ENCODE measurements around the gene ST7. TPM values are rescaled to one million over a fixed set of nuclear protein-coding genes. Genes with fewer than 3 reads are reported as not detected.

ST7 gene
- total and polyA plus RNA-seq, 2 of the 13 experiments (the other 11 are each of a cell fraction or from before 2014, with no cell fraction given): 17.3 to 23.5 TPM

DNA sequence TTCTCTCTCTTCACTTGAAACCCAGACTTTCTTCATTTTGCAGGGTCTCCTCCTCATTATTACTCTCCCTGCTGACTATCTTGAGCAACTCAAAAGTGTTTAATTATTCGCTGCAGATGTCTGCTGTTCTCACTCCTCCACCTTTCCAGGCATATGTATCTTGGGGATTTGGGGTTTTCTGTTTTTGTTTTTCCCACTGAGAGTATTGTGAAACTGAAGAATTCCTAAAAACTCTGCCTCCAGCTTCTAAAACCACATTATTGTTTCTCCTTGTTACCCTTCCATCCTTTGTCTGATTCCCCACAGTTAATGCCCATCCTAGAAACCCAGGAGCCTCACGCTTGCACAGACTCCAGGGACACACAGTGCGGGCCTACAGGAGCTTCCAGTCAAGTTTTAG lies 318.3 kb downstream of the ST7 start:
- Histone ChIP-seq H4K20me1 (ENCODE audit: insufficient read depth, low read length) (no peaks in the 10 kb centered on the region), H3K4me2 (ENCODE audit: low read depth, low read length) (no peak overlapping the region), H3K9me3 (ENCODE audit: low read length) (no peaks in the 10 kb centered on the region), H3K4me3 (replicated peaks in 1 of 3; ENCODE audit: insufficient read depth in 1 of 3, low read depth in 2 of 3, low read length in 3 of 3) (no peak overlapping the region), H3K36me3 (replicated peaks in 1 of 2; ENCODE audit: control insufficient read depth in 1 of 2, insufficient read depth in 2 of 2, low read length in 2 of 2) (no peaks in the 10 kb centered on the region), H2AFZ (ENCODE audit: low read length) (no peak overlapping the region), H3K9ac (ENCODE audit: insufficient read depth, low read depth, low read length) (no peak overlapping the region), H3K4me1 (ENCODE audit: insufficient read depth, low read length) (no peaks in the 10 kb centered on the region), H3K27ac (ENCODE audit: extremely low read length, insufficient read depth, low read length) (no peak overlapping the region), H3K79me2 (ENCODE audit: insufficient read depth, low read length) (no peaks in the 10 kb centered on the region), H3K27me3 (ENCODE audit: control insufficient read depth in 1 of 2, insufficient read depth in 2 of 2, low read length in 2 of 2) (peaks cover 0 to 50% of the 10 kb centered on the region in 2 experiments; a peak in 4 of 5 replicates)
- in situ Hi-C loops (cut with HindIII; ENCODE audit: extremely low pct_ligation_motif_present, low pct_unique_long_range_greater_than_20kb) (no loop called here), intact Hi-C loops (cut with micrococcal nuclease; ENCODE audit: unreplicated experiment) (no loop called here)
- TF ChIP-seq ESRRA (CRISPR knock-in tag; IDR thresholded peaks at IDR 0.05; ENCODE audit: low read depth): no peak
- no peak for TF ChIP-seq FOXO1 (CRISPR knock-in tag; IDR thresholded peaks at IDR 0.05)
- no peak for TF ChIP-seq ISL2 (CRISPR knock-in tag; IDR thresholded peaks at IDR 0.05)
- TF ChIP-seq KAT8 (CRISPR knock-in tag; IDR thresholded peaks at IDR 0.05): no peak
- TF ChIP-seq KLF13 (CRISPR knock-in tag; IDR thresholded peaks at IDR 0.05): no peak
- TF ChIP-seq RELA (CRISPR knock-in tag; IDR thresholded peaks at IDR 0.05): no peak
- TF ChIP-seq ZKSCAN1 (IDR thresholded peaks at IDR 0.05; ENCODE audit: low read length): no peak
- no peak for TF ChIP-seq ZNF607 (CRISPR knock-in tag; IDR thresholded peaks at IDR 0.05; ENCODE audit: borderline replicate concordance)
- no peak for TF ChIP-seq ZNF343 (CRISPR knock-in tag; IDR thresholded peaks at IDR 0.05)
- POLR2A ChIA-PET: no interaction called here
- no peak for DNase-seq (ENCODE audit: low spot score)
- no peak for FAIRE-seq
- no peak for ATAC-seq
- WGBS (ENCODE audit: low lambda C conversion rate): 0% methylated on average over 3 of the region's 3 CpGs
- no TSS peak for BruUV-seq (replicated peaks)
- CTCF ChIA-PET (ENCODE audit: low intra/inter-chr PET ratio, low total read pairs): no interaction called here

DNA sequence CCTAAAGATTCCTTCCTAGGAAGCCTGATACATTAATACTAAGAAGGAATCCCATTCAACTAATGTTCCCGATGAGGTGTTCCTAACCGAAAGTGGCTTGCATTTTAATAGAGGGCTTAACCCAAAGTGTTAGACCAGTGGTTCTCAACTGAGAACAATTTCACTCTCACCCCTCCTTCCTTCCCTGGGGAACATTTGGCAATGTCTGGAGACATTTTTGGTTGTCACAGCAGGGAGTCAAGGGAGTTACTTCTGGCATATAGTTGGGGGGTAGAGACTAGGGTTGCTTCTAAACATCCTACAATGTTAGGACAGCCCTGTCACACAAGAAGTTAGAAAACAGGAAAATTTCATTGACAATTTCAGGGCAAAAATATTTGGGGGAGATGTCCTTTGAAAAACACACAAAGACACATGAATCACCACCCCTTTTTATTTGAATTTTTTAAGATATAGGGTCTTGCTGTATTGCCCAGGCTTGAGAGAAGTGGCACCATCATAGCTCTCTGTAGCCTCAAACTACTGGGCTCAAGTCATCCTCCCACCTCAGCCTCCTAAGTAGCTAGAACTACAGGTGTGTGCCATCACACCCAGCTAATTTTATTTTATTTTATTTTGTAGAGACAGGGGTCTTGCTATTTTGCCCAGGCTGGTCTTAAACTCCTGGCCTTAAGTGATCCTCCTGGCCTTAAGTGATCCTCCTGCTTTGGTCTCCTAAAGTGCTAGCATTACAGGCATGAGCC lies 318.9 kb downstream of the ST7 start:
- ChIA-PET POLR2A (no interaction called here), CTCF (ENCODE audit: low intra/inter-chr PET ratio, low total read pairs) (no interaction called here)
- Histone ChIP-seq H3K36me3 (replicated peaks in 1 of 2; ENCODE audit: control insufficient read depth in 1 of 2, insufficient read depth in 2 of 2, low read length in 2 of 2) (no peaks in the 10 kb centered on the region), H3K4me1 (ENCODE audit: insufficient read depth, low read length) (no peaks in the 10 kb centered on the region), H3K9me3 (ENCODE audit: low read length) (no peaks in the 10 kb centered on the region), H3K4me3 (replicated peaks in 1 of 3; ENCODE audit: insufficient read depth in 1 of 3, low read depth in 2 of 3, low read length in 3 of 3) (no peak overlapping the region), H4K20me1 (ENCODE audit: insufficient read depth, low read length) (no peaks in the 10 kb centered on the region), H3K9ac (ENCODE audit: insufficient read depth, low read depth, low read length) (no peak overlapping the region), H2AFZ (ENCODE audit: low read length) (no peak overlapping the region), H3K27ac (ENCODE audit: extremely low read length, insufficient read depth, low read length) (no peak overlapping the region), H3K79me2 (ENCODE audit: insufficient read depth, low read length) (no peaks in the 10 kb centered on the region), H3K27me3 (ENCODE audit: control insufficient read depth in 1 of 2, insufficient read depth in 2 of 2, low read length in 2 of 2) (peaks cover 0 to 52% of the 10 kb centered on the region in 2 experiments; a peak in 4 of 5 replicates), H3K4me2 (ENCODE audit: low read depth, low read length) (no peak overlapping the region)
- intact Hi-C loops (cut with micrococcal nuclease; ENCODE audit: unreplicated experiment): no loop called here
- FAIRE-seq (no peak), DNase-seq (ENCODE audit: low spot score) (no peak), ATAC-seq (no peak)
- 27% methylated on average over 2 of the region's 2 CpGs for WGBS (ENCODE audit: low lambda C conversion rate)
- BruUV-seq (replicated peaks): no TSS peak
- no peak for TF ChIP-seq ZNF746 (CRISPR knock-in tag; IDR thresholded peaks at IDR 0.05)
- TF ChIP-seq, protein P1, sequence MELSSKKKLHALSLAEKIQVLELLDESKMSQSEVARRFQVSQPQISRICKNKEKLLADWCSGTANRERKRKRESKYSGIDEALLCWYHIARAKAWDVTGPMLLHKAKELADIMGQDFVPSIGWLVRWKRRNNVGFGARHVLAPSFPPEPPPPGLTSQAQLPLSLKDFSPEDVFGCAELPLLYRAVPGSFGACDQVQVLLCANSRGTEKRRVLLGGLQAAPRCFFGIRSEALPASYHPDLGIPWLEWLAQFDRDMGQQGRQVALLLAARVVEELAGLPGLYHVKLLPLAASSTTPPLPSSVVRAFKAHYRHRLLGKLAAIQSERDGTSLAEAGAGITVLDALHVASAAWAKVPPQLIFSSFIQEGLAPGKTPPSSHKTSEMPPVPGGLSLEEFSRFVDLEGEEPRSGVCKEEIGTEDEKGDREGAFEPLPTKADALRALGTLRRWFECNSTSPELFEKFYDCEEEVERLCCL (CRISPR knock-in tag; IDR thresholded peaks at IDR 0.05; ENCODE audit: borderline replicate concordance): no peak
- TF ChIP-seq, protein P2, sequence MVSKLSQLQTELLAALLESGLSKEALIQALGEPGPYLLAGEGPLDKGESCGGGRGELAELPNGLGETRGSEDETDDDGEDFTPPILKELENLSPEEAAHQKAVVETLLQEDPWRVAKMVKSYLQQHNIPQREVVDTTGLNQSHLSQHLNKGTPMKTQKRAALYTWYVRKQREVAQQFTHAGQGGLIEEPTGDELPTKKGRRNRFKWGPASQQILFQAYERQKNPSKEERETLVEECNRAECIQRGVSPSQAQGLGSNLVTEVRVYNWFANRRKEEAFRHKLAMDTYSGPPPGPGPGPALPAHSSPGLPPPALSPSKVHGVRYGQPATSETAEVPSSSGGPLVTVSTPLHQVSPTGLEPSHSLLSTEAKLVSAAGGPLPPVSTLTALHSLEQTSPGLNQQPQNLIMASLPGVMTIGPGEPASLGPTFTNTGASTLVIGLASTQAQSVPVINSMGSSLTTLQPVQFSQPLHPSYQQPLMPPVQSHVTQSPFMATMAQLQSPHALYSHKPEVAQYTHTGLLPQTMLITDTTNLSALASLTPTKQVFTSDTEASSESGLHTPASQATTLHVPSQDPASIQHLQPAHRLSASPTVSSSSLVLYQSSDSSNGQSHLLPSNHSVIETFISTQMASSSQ (IDR thresholded peaks at IDR 0.05; ENCODE audit: low read depth): no peak
- TF ChIP-seq, protein P2 (CRISPR knock-in tag; IDR thresholded peaks at IDR 0.05; ENCODE audit: borderline replicate concordance): no peak
- TF ChIP-seq ZNF557 (CRISPR knock-in tag; IDR thresholded peaks at IDR 0.05): no peak
- in situ Hi-C loops (cut with HindIII; ENCODE audit: extremely low pct_ligation_motif_present, low pct_unique_long_range_greater_than_20kb): no loop called here
